Suprapubic skin (tissue), 4 donors: Measurements from ENCODE around the gene SLC9A8.
"Not testable (repeated sequence)": the region's sequence is repeated elsewhere in the genome, so short reads cannot be mapped to it uniquely, and the experiment has no call there.

Source experiments
- CTCF ChIP-seq, 2 donors: fragments of 200-600 bp in 1 of 2; fragments of 450-650 bp in 1 of 2; sonication (generic) in 1 of 2; IDR thresholded peaks; one replicate each; pipeline ENCODE4 v1.5.1; 2016 to 2019; ENCODE audit warnings: antibody characterized with exemption in 2 of 2, mild to moderate bottlenecking in 1 of 2, moderate library complexity in 1 of 2
- EP300 ChIP-seq: sonication (generic); formaldehyde crosslinking; IDR thresholded peaks from one replicate; pipeline ENCODE4 v1.6.1; 2017; ENCODE audit warnings: antibody characterized with exemption
- POLR2A ChIP-seq, 2 donors: fragments of 450-650 bp; IDR thresholded peaks; one replicate each; pipeline ENCODE4 v1.6.1; 2017; ENCODE audit warnings: antibody characterized with exemption in 2 of 2, mild to moderate bottlenecking in 2 of 2, moderate library complexity in 2 of 2
- POLR2AphosphoS5 ChIP-seq, 3 donors: sonication (generic); formaldehyde crosslinking; IDR thresholded peaks; one replicate each; pipeline ENCODE4 v1.6.1; 2017; ENCODE audit warnings: antibody characterized with exemption in 3 of 3

DNA sequence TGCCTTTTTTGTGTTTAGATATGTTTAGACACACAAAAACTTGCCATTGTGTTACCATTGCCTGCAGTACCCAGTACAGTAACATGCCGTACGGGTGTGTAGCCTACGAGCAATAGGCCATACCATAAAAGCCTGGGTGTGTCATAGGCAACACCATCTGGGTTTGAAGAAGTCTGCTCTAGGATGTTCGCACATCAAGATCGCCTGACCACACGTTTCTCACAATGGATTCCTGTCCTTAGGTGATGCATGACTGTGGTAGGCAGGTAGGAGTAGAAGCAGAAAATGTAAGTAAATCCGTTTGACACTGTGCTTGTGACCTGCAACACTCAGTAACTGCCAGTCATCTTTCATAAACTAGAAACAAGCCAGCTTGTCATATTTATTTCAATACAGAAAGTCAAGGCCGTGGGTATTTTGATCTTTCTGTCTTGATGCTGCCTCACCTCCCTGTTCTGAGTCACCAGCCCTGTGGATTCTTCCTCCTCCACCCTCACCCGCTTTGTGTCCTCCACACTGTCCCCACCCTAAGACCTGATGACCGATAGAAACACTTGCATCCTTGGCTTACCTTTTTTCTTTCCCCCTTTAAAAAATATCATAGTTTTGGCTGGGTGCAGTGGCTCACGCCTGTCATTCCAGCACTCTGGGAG lies 7.3 kb upstream of the SLC9A8 start:
- TF ChIP-seq CTCF (IDR thresholded peaks at IDR 0.05); POLR2A (IDR thresholded peaks at IDR 0.05); EP300; POLR2AphosphoS5 (IDR thresholded peaks at IDR 0.05): not testable (repeated sequence)
